MM.1S (cell line): ENCODE results near the gene CELF4.

Experiments
- DNase-seq: peaks from one replicate; pipeline ENCODE4 v3.0.0-alpha.2; 2015
- H2AFZ ChIP-seq: fragments of 300-600 bp; sonication (generic); 2 replicates; pipeline ENCODE4 v1.6.0; 2016; ENCODE audit warnings: antibody characterized with exemption, low read length
- H3F3A ChIP-seq: fragments of 300-600 bp; sonication (generic); 2 replicates; pipeline ENCODE4 v1.6.1; 2016; ENCODE audit warnings: mild to moderate bottlenecking, antibody characterized with exemption, low read length, moderate library complexity, mixed read lengths; ENCODE audit not compliant: insufficient read depth
- H3K27ac ChIP-seq: fragments of 300-600 bp; sonication (generic); 2 replicates; pipeline ENCODE4 v1.5.1; 2016; ENCODE audit warnings: mild to moderate bottlenecking, low read length
- H3K27me3 ChIP-seq: fragments of 300-600 bp; sonication (generic); replicated peaks from 2 replicates; pipeline ENCODE4 v1.6.0; 2016; ENCODE audit warnings: low read length; ENCODE audit not compliant: insufficient read depth
- H3K36me3 ChIP-seq: fragments of 300-600 bp; sonication (generic); replicated peaks from 2 replicates; pipeline ENCODE4 v1.6.1; 2016; ENCODE audit warnings: mild to moderate bottlenecking, low read length, mixed read lengths; ENCODE audit not compliant: insufficient read depth
- H3K4me1 ChIP-seq: fragments of 300-600 bp; sonication (generic); 2 replicates; pipeline ENCODE4 v1.6.1; 2016; ENCODE audit warnings: low read length, mixed read lengths
- H3K4me2 ChIP-seq: fragments of 300-600 bp; sonication (generic); 2 replicates; pipeline ENCODE4 v1.6.0; 2016; ENCODE audit warnings: low read depth, low read length
- H3K4me3 ChIP-seq: fragments of 300-600 bp; sonication (generic); 2 replicates; pipeline ENCODE4 v1.5.1; 2016; ENCODE audit warnings: low read length, mixed read lengths
- H3K79me2 ChIP-seq: fragments of 300-600 bp; sonication (generic); 2 replicates; pipeline ENCODE4 v1.6.1; 2016; ENCODE audit warnings: mixed run types, low read length, mixed read lengths
- H3K9ac ChIP-seq: fragments of 300-600 bp; sonication (generic); 2 replicates; pipeline ENCODE4 v1.6.1; 2016; ENCODE audit warnings: low read length, mixed read lengths
- H3K9me2 ChIP-seq: fragments of 300-600 bp; sonication (generic); replicated peaks from 2 replicates; pipeline ENCODE4 v1.6.1; 2016; ENCODE audit warnings: mild to moderate bottlenecking, low read length, mixed read lengths; ENCODE audit not compliant: insufficient read depth
- H3K9me3 ChIP-seq: fragments of 300-600 bp; sonication (generic); replicated peaks from 2 replicates; pipeline ENCODE4 v1.6.1; 2016; ENCODE audit warnings: mild to moderate bottlenecking, low read length, mixed read lengths; ENCODE audit not compliant: insufficient read depth
- H4K20me1 ChIP-seq: fragments of 300-600 bp; sonication (generic); 2 replicates; pipeline ENCODE4 v1.6.1; 2016; ENCODE audit warnings: mild to moderate bottlenecking, low read length, moderate library complexity, mixed read lengths; ENCODE audit not compliant: insufficient read depth
- EZH2 ChIP-seq: fragments of 300-600 bp; sonication (generic); optimal IDR thresholded peaks from 2 replicates; pipeline ENCODE3; 2017; ENCODE audit warnings: low read depth, mild to moderate bottlenecking, antibody characterized with exemption, low read length, mixed read lengths
- EZH2phosphoT487 ChIP-seq: fragments of 300-600 bp; sonication (generic); IDR thresholded peaks from 2 replicates; pipeline ENCODE4 v1.6.1; 2018; ENCODE audit warnings: antibody characterized with exemption, low read length
- TF ChIP-seq, protein P1 (sequence below): fragments of 300-600 bp; sonication (generic); IDR thresholded peaks from 2 replicates; pipeline ENCODE4 v1.5.1; 2016; ENCODE audit warnings: antibody characterized with exemption, low read length, mixed read lengths

CELF4 gene

DNA sequence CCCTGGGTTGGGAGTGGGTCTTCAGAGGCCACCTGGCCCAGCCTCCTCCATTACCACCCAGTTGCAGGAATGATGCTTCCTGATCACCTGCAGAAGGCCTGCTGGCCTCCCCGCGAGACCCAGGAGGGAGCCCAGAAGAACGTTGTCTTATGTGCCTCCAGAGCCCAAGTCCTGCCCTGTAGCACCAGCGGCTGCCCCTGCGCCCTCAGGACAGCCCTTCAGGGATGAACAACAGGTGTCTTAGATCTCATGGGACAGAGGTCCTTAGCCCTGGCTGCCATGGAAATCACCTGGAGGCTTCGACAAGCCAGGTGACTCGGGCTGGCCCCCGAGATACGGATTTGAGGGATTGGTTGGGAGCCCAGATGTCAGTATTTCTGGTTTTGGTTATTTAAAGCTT lies 278.8 kb downstream of the CELF4 start:
- Histone ChIP-seq H3K36me3 (no peaks in the 10 kb centered on the region), H2AFZ (no peak overlapping the region), H3K9me2 (no peaks in the 10 kb centered on the region), H3K79me2 (no peaks in the 10 kb centered on the region), H3K4me2 (no peak overlapping the region), H3K27me3 (no peaks in the 10 kb centered on the region), H3K9ac (no peak overlapping the region), H4K20me1 (no peaks in the 10 kb centered on the region), H3K4me3 (no peak overlapping the region), H3K4me1 (no peaks in the 10 kb centered on the region), H3F3A (no peaks in the 10 kb centered on the region), H3K9me3 (no peaks in the 10 kb centered on the region), H3K27ac (no peak overlapping the region)
- DNase-seq, result no peak
- TF ChIP-seq, protein P1, sequence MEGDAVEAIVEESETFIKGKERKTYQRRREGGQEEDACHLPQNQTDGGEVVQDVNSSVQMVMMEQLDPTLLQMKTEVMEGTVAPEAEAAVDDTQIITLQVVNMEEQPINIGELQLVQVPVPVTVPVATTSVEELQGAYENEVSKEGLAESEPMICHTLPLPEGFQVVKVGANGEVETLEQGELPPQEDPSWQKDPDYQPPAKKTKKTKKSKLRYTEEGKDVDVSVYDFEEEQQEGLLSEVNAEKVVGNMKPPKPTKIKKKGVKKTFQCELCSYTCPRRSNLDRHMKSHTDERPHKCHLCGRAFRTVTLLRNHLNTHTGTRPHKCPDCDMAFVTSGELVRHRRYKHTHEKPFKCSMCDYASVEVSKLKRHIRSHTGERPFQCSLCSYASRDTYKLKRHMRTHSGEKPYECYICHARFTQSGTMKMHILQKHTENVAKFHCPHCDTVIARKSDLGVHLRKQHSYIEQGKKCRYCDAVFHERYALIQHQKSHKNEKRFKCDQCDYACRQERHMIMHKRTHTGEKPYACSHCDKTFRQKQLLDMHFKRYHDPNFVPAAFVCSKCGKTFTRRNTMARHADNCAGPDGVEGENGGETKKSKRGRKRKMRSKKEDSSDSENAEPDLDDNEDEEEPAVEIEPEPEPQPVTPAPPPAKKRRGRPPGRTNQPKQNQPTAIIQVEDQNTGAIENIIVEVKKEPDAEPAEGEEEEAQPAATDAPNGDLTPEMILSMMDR, result no peak
- no peak for TF ChIP-seq EZH2
- TF ChIP-seq EZH2phosphoT487, result no peak

DNA sequence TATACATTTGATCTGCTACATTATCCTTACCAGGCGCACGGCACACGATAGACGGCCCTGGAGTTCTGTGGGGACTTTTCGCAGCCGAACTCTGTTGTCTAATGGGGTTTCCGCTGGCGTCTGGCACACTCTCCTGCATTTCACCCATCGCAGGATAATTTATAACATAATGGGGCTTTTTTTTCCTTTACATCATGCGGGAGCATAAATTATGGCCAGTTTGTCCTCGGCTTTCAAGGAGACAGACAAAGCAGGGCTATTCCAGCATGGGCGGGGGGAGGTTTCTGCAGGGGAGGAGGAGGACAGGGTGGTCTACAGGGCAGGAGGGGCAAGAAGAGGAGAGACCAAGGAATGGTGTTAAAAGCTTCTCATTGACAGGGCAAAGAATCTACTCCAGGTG lies 279.8 kb downstream of the CELF4 start:
- no peaks in the 10 kb centered on the region for H4K20me1 ChIP-seq
- no peak overlapping the region for H3K4me3 ChIP-seq
- TF ChIP-seq EZH2phosphoT487, result no peak
- TF ChIP-seq EZH2, result no peak
- TF ChIP-seq, protein P1, result no peak
- no peaks in the 10 kb centered on the region for H3K79me2 ChIP-seq
- H3F3A ChIP-seq, result no peaks in the 10 kb centered on the region
- no peak overlapping the region for H3K4me2 ChIP-seq
- no peak overlapping the region for H3K27ac ChIP-seq
- H3K4me1 ChIP-seq, result no peaks in the 10 kb centered on the region
- no peak for DNase-seq
- no peaks in the 10 kb centered on the region for H3K36me3 ChIP-seq
- H2AFZ ChIP-seq, result no peak overlapping the region
- no peak overlapping the region for H3K9ac ChIP-seq
- no peaks in the 10 kb centered on the region for H3K9me2 ChIP-seq
- no peaks in the 10 kb centered on the region for H3K27me3 ChIP-seq
- H3K9me3 ChIP-seq, result no peaks in the 10 kb centered on the region

DNA sequence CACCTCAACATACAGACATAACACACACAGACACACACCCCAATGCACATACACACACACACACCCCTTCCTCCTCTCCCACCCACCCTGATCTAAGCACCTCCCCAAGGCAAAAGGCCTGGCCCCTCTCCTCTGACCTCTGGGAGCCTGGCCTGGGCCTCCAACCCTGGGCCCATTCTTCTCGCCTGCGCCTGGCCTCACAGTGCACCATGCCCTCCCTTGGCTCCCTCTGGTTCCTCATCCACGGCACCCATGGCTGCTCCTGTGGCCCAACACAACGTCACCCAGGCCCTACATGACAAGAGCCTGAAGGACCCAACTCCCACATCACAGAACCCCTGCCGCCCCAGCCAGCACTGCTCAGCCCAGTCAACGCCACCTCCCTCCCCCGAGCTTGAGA lies 281.3 kb downstream of the CELF4 start:
- Histone ChIP-seq H3K9me3 (no peaks in the 10 kb centered on the region), H3K27ac (no peak overlapping the region), H3K4me2 (no peak overlapping the region), H3K79me2 (no peaks in the 10 kb centered on the region), H2AFZ (no peak overlapping the region), H3F3A (no peaks in the 10 kb centered on the region), H3K36me3 (no peaks in the 10 kb centered on the region), H3K9ac (no peak overlapping the region), H4K20me1 (no peaks in the 10 kb centered on the region), H3K4me1 (no peaks in the 10 kb centered on the region), H3K27me3 (no peaks in the 10 kb centered on the region), H3K4me3 (no peak overlapping the region), H3K9me2 (no peaks in the 10 kb centered on the region)
- DNase-seq, result no peak
- no peak for TF ChIP-seq EZH2phosphoT487
- TF ChIP-seq, protein P1, result no peak
- no peak for TF ChIP-seq EZH2
